CD4-positive, alpha-beta T cell treated with Interleukin-15 for 4 hours (primary cell): ENCODE measurements around the gene CUL5.
A peak's percentile ranks its signal among the peaks of the same experiment; 100 is the strongest.

ENCODE experiments used
- DNase-seq: peaks from one replicate; pipeline ENCODE4 v3.0.0-alpha.2; 2020; ENCODE audit warnings: low spot score

CUL5 gene

DNA sequence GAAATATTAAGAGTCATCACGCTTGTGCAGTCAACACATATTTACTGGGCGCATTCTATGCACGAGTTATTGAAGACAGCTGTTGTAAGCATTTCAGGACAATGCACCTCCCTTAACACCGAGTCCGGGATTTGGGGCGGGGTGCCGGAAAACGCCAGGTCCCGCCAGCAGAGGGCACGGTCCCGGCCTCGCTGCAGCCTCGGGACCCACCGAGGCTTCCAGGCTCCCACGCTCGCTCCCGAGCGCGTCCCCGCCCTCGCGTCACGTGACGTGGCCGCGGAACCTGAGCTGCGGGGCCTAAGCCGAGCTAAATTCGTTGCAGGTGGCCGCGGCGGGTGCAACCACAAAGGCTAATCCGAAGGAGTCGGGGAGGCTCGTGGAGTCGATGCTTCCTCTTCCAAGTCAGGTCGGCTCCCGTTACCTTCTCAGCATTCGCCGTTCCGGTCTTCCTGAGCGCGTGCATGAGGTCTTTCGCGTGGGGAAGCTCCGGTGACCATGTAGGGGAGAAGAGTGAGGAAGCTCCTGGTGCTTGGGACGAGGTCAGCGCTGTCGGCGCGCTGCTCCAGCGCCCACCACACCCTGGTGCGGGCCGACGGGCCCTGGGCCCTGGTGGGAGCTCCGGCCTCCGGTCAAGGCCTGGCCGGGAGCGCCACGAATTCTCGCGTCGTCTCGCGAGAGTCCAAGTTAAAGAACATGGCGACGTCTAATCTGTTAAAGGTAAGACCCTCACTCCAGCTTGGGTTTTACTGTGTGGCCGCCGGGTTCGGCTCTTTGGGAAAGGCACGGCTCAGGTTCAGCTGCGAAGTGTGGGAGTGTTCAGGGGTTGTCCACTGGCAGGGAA, at the start of gene CUL5:
Gene CUL5 (plus strand): TSS at position 243 of the 841 bp plus-strand sequence. CDS start 451 bp downstream, at position 694.
- DNase-seq: peak; percentile 89

DNA sequence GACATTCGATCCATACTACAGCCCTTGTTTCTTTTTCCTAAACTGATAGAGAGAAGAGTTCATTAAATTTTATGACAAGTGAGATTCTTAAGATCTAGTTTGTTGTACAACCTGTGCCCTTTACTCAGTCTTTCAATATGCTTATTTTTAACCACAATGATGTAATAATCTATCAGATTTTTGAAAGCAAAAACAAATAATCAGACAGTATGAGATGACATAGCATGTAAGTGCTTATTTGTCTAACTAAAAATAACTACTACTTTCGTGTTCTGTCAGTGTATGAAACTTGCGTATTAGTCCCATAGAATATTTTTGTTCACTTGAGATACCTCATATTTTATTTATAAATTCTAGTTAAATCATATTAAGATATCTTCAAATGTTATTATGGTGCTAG, 47.2 kb upstream of the CUL5 start:
- no peak for DNase-seq

DNA sequence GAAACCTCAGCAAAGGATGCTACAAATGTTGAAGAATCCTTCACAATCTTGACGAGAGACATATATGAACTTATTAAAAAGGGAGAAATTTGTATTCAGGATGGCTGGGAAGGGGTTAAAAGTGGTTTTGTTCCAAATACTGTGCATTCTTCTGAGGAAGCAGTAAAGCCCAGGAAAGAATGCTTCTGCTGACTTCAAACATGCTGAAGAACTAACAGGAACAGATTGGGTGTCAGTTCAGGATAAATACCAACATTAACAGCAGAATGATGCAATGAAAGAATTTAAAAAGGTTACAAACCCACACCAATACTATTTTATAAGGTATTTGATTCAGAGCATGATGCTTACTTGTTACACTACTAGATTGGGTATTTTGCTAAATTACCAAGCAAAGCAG, 46.5 kb upstream of the CUL5 start:
- no peak for DNase-seq

DNA sequence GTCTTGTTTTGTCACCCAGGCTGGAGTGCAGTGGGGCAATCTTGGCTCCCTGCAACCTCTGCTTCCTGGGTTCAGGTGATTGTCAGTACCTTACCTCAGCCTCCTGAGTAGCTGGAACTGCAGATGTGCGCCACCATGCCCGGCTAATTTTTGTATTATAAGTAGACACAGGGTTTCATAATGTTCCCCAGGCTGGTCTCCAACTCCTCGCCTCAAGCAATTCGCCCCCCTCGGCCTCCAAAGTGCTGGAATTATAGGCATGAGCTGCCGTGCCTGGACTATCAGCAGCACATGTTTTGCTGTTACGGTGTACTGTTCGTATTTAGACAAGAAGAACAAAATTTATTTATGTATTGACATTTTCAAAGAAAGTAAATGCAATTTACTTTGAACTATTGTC, 45.6 kb upstream of the CUL5 start:
- DNase-seq: no peak

DNA sequence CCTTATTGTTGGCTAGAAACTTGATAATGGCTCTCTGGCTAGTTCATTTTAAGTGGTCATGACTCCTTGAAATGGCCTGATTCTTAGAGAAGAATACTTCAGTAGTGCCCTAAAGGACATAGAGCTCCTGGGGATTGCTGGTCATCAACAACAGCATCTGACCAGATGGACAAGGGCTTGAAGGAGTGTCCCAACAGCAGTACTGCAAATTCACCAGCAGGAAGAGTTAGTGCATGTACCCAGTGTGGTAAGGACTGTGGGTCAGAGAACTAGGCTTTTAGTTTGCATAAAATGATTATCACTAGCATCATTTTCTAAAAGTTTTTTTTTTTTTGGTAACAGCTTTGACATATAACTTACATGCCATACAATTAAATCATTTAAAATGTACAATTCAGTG, 39.5 kb upstream of the CUL5 start:
- no peak for DNase-seq

DNA sequence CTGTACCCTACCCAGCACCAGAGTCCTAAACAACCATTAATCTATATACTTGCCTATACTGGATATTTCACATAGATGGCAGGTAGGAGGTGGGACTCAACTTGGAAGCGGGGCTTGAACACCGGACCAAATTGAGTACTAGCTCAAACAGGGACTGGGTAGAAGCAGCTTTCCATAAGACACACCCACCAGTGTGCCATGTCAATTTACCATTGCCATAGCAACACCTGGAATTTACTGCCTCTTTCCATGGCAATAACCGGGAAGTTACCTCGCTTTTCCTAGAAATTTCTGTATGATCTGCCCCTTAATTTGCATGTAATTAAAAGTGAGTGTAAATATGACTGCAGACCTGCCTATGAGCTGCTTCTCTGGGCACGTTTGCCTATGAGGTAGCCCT, 38.6 kb upstream of the CUL5 start:
- DNase-seq: no peak

DNA sequence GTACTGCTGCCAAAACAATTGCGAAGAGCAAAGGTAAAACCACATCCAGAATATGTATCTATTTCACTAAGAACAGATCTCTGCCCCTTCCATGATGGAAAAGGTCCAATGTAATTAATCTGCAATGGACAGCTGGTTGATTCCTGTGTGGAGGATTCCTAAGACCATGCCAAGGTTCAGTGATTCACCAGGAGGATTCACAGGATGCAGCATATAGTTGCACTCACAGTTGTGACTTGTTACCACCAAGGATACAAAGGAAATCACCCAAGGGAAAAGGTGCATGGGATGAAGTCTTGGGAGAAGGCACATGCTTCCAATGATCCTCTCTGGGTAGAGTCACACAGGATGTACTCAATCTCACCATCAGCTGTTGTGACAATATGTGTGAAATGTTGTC, 35.1 kb upstream of the CUL5 start:
- DNase-seq: no peak

DNA sequence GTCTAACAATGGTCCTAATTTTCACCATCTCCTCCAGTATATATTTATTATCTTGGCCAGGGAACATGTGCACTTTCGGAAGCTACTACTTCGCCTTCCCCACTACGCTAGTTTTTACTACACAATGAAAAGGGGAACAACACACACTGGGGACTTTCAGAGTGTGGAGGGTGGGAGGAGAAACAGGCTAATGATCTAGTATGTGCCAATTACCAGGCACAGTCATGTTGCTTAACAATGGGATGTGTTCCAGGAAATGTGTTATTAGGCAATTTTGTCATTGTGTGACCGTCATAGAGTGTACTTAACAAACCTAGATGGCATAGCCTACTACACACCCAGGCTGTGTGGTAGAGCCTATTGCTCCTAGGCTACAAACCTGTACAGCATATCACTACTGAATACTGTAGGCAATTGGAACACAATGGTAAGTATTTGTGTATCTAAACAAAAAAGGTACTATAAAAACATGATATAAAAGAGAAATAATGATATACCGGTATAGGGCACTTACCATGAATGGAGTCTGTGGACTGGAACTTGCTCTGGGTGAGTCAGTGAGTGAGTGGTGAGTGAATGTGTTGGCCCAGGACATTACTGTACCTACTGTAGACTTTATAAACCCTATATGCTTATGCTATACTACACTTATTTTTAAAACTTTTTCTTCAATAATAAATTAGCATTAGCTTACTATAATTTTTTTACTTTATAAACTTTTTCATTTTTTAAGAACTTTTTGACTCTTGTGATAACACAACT, 20.1 kb upstream of the CUL5 start:
- DNase-seq: no peak

DNA sequence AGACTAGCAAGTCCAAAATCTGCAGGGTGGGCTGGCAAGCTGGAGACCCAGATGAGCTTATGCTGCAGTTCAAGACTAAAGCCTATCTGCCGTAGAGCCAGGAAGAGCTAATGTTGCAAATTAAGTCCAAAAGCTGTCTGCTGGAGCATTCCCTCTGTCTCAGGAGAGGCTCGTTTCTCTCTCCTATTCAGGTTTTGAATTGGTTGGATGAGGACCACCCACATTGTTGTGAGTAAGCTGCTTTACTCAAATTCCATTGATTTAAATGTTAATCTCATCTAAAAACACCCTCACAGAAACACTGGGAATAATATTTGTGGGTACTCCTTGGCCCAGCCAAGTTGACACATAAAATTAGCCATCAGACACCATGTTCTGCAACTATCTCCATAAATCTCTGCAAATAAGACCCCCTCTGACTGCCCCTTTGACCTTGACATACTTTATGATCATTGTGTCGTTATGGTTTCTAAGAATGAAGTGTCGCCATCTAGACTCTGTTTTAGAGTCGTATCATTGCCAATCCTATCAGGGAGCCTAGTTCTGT, 16.8 kb upstream of the CUL5 start:
- no peak for DNase-seq

DNA sequence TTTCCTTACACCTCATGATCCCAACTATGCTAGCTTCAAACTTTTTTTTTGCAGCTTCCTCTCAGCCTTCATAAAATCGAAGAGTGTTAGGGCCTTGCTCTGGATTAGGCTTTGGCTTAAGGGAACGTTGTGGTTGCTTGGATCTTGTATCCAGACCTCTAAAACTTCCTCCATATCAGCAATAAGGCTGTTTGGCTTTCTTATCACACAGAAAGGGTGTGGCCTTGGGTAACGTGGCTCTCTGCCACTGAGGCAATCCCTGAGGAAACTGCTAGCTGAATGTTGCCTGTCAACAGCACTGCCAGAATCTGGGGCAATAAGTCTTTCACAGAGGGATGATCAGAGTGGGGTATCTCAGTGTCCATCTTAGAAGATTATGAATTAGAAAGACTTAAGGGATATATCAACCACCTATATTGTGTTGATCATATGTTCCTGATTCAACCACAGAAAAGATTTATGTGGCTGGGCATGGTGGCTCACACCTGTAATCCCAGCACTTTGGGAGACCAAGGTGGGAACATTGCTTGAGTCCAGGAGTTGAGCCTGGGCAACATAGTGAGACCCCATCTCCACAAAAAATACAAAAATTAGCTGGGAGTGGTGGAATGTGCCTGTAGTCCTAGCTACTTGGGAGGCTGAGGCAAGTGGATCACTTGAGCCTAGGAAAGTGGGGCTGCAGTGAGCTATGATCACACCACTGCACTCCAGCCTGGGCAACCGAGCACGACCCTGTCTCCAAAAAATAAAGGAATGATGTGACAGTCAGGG, 12.5 kb upstream of the CUL5 start:
- DNase-seq: no peak

DNA sequence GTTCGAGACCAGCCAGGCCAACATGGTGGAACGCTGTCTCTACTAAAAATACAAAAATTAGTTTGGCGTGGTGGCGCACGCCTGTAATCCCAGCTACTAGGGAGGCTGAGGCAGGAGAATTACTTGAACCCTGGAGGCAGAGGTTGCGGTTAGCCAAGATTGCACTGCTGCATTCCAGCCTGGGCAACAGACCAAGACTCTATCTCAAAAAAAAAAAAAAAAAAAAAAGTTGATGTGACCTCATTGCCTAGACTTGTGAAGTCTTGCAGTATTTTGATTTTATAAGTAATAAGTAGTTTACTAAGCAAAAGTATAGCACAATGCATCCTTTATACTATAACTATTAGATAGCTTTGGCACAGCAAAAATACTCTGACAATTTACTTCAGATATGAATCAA, 9.9 kb upstream of the CUL5 start:
- no peak for DNase-seq

DNA sequence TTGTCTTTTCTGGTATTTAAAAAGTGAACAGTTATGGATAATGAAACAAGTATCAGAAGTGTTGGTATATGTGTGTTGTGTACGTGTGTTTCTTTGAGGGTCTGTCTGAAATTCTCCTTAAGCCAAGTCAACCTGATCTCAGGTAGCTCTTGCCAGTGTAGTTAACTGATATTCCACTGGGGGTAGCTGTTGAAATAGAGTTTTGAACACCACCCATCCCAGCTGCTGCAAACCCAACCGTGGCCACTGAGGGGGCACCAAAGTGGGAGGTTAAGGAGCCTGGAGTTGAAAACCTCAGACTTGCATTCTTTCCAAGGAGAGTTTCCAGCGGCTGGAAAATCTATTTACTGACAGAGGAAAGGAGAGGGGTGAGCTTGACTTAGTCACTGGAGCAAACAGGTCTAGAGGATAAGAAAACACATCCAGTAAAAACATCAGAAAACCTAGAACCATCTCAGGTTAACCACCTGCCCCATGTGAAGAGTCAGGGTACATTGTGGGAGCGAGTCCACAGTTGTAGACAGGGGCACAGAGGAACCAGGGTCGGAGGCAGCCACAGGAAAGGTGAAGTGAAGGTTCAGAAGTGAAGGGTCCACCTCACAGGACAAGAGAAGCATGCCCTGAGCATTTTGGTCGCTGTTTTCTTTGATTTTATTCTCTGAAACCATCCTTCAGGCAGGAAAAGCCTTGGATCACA, 8.8 kb upstream of the CUL5 start:
- DNase-seq: peak; percentile 22

DNA sequence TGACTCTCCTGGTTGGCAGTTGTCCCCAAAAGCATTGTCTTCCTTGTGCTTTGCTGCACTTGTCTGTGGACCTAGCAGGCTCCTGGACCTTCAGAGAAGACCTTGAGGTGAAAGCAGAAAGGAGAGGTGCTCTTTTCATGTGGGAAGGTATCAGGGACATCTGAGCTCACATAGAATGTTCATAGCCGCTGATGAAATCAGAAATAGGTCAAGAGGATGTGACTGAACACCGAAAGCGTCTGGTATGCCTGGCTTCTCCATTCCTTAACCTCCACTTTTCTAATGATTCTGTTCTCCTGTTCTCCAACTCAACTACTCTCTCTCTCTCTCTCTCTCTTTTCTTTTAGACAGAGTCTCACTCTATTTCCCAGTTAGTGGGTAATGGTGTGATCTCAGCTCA, 6.2 kb upstream of the CUL5 start:
- no peak for DNase-seq

DNA sequence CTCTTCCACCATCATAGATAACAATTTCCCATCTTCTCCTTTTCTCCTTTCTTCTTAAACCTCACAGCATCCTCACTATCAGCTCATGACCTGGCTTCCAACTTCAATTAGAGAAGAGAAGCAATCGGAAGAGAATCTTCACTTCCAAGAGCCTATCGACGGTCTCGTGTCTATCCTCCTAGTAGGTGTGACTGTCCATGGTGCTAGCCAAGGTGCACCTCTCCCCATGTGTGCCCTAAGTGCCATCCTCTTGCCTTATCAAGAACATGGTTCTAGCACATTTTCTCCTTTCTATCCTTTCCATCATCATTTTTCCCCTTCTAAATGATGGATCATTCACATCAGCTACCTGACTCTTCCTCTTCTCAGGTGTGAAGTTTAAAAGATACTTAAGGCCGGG, 5.1 kb upstream of the CUL5 start:
- DNase-seq: no peak

DNA sequence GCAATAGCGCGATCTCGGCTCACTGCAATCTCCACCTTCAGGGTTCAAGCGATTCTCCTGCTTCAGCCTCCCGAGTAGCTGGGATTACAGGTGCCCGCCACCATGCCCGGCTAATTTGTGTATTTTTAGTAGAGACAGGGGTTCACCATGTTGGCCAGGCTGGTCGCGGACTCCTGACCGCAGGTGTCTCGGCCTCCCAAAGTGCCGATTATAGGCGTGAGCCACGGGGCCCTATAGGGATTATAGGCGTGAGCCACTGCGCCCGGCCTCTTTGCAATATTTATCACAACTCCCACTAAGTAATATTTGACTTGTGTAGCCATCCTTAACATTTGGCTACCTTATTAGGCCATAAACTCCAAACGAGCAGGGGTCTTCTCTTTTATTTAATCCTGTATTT, 879 bp upstream of the CUL5 start:
- no peak for DNase-seq

DNA sequence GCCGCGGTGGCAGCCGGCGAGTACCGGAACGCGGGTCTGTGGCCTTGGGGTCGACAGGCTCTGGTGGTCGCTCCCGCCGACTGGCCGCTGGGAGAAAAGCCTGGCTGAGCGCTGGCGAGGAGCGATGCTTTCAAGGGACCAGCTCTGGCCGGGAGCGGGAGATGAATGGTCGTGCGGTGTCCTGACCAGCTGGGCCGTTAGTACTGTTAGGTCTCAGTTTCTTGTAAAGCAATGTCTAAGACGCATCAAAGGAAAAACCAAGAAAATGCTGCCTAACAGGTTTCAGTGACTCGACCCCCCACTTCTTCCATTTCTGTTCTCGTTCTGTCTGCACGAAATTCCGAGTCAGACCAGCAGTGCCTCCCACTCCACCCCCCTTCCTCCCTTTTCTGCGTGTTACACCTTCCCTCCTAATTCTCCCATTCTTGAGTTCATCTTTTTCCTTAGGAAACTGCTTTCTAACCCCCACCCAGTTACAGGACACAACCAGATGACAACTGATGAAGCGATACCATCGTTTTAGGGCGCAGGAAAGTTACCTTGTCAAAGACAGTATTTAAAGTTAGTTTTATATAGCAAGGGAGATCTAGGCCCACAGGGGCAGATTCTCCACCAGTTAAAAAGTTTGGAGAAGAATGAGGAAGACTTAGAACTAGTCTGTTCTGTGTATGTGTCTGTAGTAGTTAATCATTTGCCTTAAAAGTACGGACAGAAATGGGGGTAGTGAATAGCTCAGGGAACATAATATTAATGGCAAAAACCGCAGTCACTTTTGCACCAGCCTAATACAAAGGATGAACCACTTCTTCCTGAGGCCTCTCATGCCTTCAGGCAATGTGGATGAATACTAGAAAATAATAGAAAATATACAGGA, 1.0 kb downstream of the CUL5 start:
- no peak for DNase-seq

DNA sequence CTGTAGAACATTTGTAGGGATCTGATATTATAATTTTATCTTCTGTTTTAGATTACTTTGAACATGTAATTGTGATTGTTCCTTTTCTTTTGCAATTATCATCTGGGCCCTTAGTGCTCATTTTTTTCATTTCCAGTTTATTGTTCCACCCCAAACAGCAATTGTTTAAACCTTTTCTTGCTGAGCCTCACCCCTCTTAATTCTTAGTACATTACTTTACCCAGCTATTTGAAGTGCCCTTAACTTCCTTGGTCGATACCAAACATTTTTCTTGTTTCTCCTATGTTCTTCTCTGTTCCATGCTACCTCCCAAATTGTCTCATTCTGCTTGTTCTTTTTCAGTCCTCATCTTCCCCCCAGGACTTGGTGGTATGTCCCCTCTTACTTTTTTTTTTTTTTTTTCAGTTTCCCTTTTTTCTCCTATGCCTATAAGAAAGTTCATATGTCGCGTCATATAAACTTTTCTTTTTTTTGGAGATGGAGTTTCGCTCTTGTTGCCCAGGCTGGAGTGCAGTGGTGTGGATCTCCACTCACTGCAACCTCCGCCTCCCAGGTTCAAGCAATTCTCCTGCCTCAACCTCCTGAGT, 3.5 kb downstream of the CUL5 start:
- DNase-seq: no peak

DNA sequence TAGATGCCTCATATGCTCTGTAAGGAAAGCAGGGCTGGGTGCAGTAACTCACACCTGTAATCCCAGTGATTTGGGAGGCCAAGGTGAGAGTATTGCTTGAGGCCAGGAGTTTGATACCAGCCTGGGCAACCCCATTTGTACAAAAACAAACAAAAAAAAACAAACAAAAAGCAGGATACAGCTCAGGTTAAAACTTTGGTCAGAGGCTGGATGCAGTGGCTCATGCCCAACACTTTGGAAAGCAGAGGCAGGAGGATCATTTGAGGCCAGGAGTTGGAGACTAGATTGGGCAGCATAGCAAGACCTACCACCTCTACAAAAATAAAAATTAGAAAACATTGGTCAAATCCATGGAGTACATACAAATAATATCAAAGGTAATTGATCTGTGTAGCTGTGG, 7.9 kb downstream of the CUL5 start:
- no peak for DNase-seq

DNA sequence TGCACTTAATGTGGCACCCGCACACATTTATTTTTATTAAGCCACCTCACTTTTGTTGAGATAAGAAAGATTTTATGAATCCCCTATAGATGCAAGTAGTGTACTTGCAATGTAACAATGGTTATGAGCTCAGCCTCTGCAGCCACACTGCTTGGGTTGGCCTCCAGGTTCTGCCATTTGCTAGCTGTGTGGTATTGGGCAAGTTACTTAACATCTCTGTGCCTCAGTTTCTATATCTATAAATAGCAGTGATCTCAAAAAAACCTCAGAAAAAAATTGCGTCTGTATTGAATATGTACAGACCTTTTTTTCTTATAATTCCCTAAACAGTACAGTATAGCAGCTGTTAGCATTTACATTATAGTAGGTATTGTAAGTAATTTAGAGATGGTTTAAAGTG, 10.0 kb downstream of the CUL5 start:
- DNase-seq: no peak

DNA sequence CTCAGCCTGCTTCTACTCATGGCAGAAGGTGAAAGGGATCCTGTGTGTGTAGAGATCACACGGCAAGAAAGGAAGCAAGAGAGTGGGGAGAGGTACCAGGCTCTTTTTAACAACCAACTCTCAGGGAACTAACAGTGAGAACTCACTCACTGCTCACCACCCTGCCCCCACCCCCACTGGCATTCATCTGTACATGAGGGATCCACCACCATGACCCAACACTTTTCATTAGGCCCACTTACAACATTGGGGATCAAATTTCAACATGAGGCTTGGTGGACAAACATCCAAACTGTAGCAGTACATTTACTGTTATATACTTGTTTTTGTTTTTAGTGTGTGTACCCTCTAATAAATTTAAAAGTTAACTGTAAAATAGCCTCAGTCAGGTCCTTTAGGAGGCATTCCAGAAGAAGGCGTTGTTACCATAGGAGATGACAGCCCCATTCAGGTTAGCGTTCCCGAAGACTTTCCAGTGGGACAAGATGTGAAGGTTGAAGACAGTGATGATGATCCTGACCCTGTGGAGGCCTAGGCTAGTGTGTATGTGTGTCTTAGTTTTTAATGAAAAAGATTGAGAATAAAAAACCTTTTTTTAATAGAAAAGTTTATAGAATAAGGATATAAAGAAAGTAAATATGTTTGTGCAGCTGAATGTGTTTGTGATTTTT, 11.3 kb downstream of the CUL5 start:
- no peak for DNase-seq
